DND-41 (cell line): ENCODE measurements around the gene LRP6.

Experiments used
- EZH2 ChIP-seq: IDR thresholded peaks from 3 replicates; pipeline ENCODE4 v1.6.1; 2012; ENCODE audit warnings: borderline replicate concordance, low read depth, mild to moderate bottlenecking, moderate library complexity, low read length, inconsistent platforms; ENCODE audit not compliant: severe bottlenecking
- TF ChIP-seq, protein P1 (sequence below): IDR thresholded peaks from 2 replicates; pipeline ENCODE4 v1.5.1; 2012; ENCODE audit warnings: borderline replicate concordance, low read length, moderate library complexity, mild to moderate bottlenecking; ENCODE audit not compliant: poor library complexity, severe bottlenecking; ENCODE audit errors: extremely low read depth

DNA sequence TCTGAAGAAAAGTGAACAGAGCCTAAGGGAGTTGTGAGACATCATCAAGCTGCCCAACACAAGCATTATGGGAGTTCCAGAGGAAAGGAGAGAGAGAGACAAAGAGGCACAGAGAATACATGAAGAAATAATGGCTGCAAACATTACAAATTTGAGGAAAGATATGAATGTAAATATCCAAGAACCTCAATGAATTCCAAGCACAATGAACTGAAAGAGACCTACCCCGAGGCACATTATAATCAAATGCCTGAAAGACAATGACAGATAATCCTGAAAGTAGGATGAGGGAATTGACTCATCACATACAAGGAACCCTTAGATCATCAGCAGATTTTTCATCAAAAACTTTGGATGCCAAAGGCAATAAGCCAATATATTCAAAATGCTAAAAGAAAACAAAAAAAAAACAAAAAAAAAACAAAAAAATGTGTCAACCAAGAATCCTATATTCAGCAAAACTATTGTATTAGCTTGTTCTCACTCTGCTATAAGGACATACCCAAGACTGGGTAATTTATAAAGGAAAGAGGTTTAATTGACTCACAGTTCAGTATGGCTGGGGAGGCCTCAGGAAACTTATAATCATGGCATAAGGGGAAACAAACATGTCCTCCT is 158.3 kb downstream of the LRP6 start:
- TF ChIP-seq, protein P1, sequence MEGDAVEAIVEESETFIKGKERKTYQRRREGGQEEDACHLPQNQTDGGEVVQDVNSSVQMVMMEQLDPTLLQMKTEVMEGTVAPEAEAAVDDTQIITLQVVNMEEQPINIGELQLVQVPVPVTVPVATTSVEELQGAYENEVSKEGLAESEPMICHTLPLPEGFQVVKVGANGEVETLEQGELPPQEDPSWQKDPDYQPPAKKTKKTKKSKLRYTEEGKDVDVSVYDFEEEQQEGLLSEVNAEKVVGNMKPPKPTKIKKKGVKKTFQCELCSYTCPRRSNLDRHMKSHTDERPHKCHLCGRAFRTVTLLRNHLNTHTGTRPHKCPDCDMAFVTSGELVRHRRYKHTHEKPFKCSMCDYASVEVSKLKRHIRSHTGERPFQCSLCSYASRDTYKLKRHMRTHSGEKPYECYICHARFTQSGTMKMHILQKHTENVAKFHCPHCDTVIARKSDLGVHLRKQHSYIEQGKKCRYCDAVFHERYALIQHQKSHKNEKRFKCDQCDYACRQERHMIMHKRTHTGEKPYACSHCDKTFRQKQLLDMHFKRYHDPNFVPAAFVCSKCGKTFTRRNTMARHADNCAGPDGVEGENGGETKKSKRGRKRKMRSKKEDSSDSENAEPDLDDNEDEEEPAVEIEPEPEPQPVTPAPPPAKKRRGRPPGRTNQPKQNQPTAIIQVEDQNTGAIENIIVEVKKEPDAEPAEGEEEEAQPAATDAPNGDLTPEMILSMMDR: no peak
- no peak for TF ChIP-seq EZH2
